Activated CD8-positive, alpha-beta memory T cell treated with anti-CD3 and anti-CD28 coated beads for 36 hours (primary cell): ENCODE results near the gene PPP6R3. TPM values are rescaled to one million over a fixed set of nuclear protein-coding genes. Genes with fewer than 3 reads are reported as not detected.
"Not testable (repeated sequence)": the region's sequence is repeated elsewhere in the genome, so short reads cannot be mapped to it uniquely, and the experiment has no call there.

Source experiments
- CTCF ChIA-PET: fragments of 350-600 bp; sonication (Branson Sonifier 250); formaldehyde crosslinking; loops from one replicate; lab custom pipeline; 2021; ENCODE audit warnings: antibody characterized with exemption; lab: Charles Lee
- POLR2A ChIA-PET: fragments of 350-600 bp; sonication (Branson Sonifier 250); formaldehyde crosslinking; loops from one replicate; lab custom pipeline; 2021; ENCODE audit warnings: antibody characterized with exemption; lab: Charles Lee
- total RNA-seq, 2 experiments: library from RNA; stranded (reverse); gene quantifications; one replicate each; pipeline ENCODE4 v1.2.3, GENCODE V29; 2021

Gene PPP6R3
- total RNA-seq, 2 experiments from 2014 or later = 116 to 120 TPM

GRCh38 chr11:68601147-68601546 is 140.6 kb downstream of the PPP6R3 start:
- ChIA-PET POLR2A (no interaction called here), CTCF (no interaction called here)

GRCh38 chr11:68609761-68610160 is 149.2 kb downstream of the PPP6R3 start:
- POLR2A ChIA-PET = no interaction called here
- CTCF ChIA-PET = no interaction called here

GRCh38 chr11:68610452-68611116 is 150.0 kb downstream of the PPP6R3 start:
- POLR2A ChIA-PET = no interaction called here
- CTCF ChIA-PET = no interaction called here

GRCh38 chr11:68615657-68616056 is 155.1 kb downstream of the PPP6R3 start:
- ChIA-PET CTCF (no interaction called here), POLR2A (no interaction called here)

- CTCF ChIA-PET = no interaction called here
- POLR2A ChIA-PET = no interaction called here
Observed at GRCh38 chr11:68617925-68618809, 157.6 kb downstream of the PPP6R3 start.

- CTCF ChIA-PET = no interaction called here
- POLR2A ChIA-PET = no interaction called here
Observed at GRCh38 chr11:68621826-68622225, 161.3 kb downstream of the PPP6R3 start.

- POLR2A ChIA-PET, CTCF ChIA-PET: not testable (repeated sequence)
Observed at GRCh38 chr11:68623706-68624105, 163.2 kb downstream of the PPP6R3 start.

- CTCF ChIA-PET, POLR2A ChIA-PET: not testable (repeated sequence)
Observed at GRCh38 chr11:68625069-68625468, 164.5 kb downstream of the PPP6R3 start.

GRCh38 chr11:68626236-68626635 is 165.7 kb downstream of the PPP6R3 start:
- POLR2A ChIA-PET, CTCF ChIA-PET: not testable (repeated sequence)

GRCh38 chr11:68628837-68629236 is 168.3 kb downstream of the PPP6R3 start:
- CTCF ChIA-PET = not testable (repeated sequence)

GRCh38 chr11:68632375-68632774 is 171.8 kb downstream of the PPP6R3 start:
- CTCF ChIA-PET, POLR2A ChIA-PET: not testable (repeated sequence)

More at GRCh38 chr11:68628837-68629236, 168.3 kb downstream of the PPP6R3 start:
- POLR2A ChIA-PET = not testable (repeated sequence)

GRCh38 chr11:68632802-68633201 is 172.2 kb downstream of the PPP6R3 start:
- ChIA-PET POLR2A (no interaction called here), CTCF (no interaction called here)

GRCh38 chr11:68634606-68635005 is 174.1 kb downstream of the PPP6R3 start:
- POLR2A ChIA-PET, CTCF ChIA-PET: not testable (repeated sequence)

- POLR2A ChIA-PET, CTCF ChIA-PET: not testable (repeated sequence)
Observed at GRCh38 chr11:68635172-68635571, 174.6 kb downstream of the PPP6R3 start.

GRCh38 chr11:68635883-68636282 is 175.3 kb downstream of the PPP6R3 start:
- CTCF ChIA-PET, POLR2A ChIA-PET: not testable (repeated sequence)

GRCh38 chr11:68639322-68639721 is 178.8 kb downstream of the PPP6R3 start:
- CTCF ChIA-PET = interaction anchor here (0.6 kb wide), 1 partner anchor 15 kb away, joined by 3 read pairs; no protein-coding TSS in a partner anchor
- POLR2A ChIA-PET = not testable (repeated sequence)

- CTCF ChIA-PET = no interaction called here
- POLR2A ChIA-PET = no interaction called here
Observed at GRCh38 chr11:68641880-68642279, 181.3 kb downstream of the PPP6R3 start.

GRCh38 chr11:68643585-68643984 is 183.0 kb downstream of the PPP6R3 start:
- POLR2A ChIA-PET = no interaction called here
- CTCF ChIA-PET = interaction anchor here (0.8 kb wide), 1 partner anchor 188 kb away, joined by 3 read pairs; no protein-coding TSS in a partner anchor

GRCh38 chr11:68646832-68647231 is 186.3 kb downstream of the PPP6R3 start:
- CTCF ChIA-PET = no interaction called here
- POLR2A ChIA-PET = no interaction called here

- POLR2A ChIA-PET = no interaction called here
- CTCF ChIA-PET = no interaction called here
Observed at GRCh38 chr11:68649851-68650555, 189.5 kb downstream of the PPP6R3 start.
